Measurements from ENCODE around the gene MIAT.
"Not testable (repeated sequence)": the region's sequence is repeated elsewhere in the genome, so short reads cannot be mapped to it uniquely, and the experiment has no call there.

MIAT gene

DNA sequence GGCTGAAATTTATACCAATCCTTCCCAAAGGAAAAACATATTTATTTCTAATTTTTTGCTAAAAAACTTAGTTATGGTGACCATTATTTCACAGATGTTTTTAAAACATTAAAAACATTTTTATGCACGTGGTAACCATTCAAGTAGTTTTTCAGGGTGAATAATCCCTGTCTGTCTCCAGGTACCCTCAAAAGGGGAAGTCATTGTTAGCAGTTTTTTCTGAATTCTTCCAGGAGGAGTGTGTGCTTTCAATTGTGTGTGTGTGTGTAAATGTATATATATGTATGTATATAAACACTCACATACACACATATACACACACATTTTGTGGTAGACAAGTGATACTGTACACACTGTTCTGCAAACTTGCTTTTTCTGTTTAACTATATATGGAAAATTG lies 43.9 kb downstream of the MIAT start:
- no peaks in the 10 kb centered on the region for H3K27me3 ChIP-seq (ENCODE audit: insufficient read depth, insufficient read length)
- no peak overlapping the region for H3K9ac ChIP-seq (ENCODE audit: insufficient read length, low read depth)
- no peak for DNase-seq (ENCODE audit: low read depth, low spot score)
- peaks cover 11% of the 10 kb centered on the region; the same call in 1 of the 2 replicates for H3K9me3 ChIP-seq (ENCODE audit: insufficient read depth, low read length)
- H3K4me3 ChIP-seq (ENCODE audit: insufficient read length, low read depth): no peak overlapping the region
- TF ChIP-seq ZNF274 (IDR thresholded peaks at IDR 0.05; ENCODE audit: low read depth, low read length) (no peak), YY1 (IDR thresholded peaks at IDR 0.05; ENCODE audit: insufficient read depth, insufficient read length) (no peak), SUZ12 (IDR thresholded peaks at IDR 0.05; ENCODE audit: extremely low read depth, insufficient read depth, insufficient read length) (no peak)
- peaks cover 10% of the 10 kb centered on the region for H3K36me3 ChIP-seq (ENCODE audit: insufficient read depth, insufficient read length, low read length)
- no peaks in the 10 kb centered on the region for H3K4me1 ChIP-seq (ENCODE audit: insufficient read depth, insufficient read length)

- Histone ChIP-seq H3K4me1 (ENCODE audit: insufficient read depth, insufficient read length) (no peaks in the 10 kb centered on the region), H3K27me3 (ENCODE audit: insufficient read depth, insufficient read length) (no peaks in the 10 kb centered on the region), H3K4me3 (ENCODE audit: insufficient read length, low read depth) (no peak overlapping the region), H3K9me3 (ENCODE audit: insufficient read depth, low read length) (peaks cover 24% of the 10 kb centered on the region), H3K36me3 (ENCODE audit: insufficient read depth, insufficient read length, low read length) (peaks cover 10% of the 10 kb centered on the region), H3K9ac (ENCODE audit: insufficient read length, low read depth) (no peak overlapping the region)
- TF ChIP-seq ZNF274 (IDR thresholded peaks at IDR 0.05; ENCODE audit: low read depth, low read length) (no peak), YY1 (IDR thresholded peaks at IDR 0.05; ENCODE audit: insufficient read depth, insufficient read length) (no peak), SUZ12 (IDR thresholded peaks at IDR 0.05; ENCODE audit: extremely low read depth, insufficient read depth, insufficient read length) (no peak)
- DNase-seq (ENCODE audit: low read depth, low spot score): no peak
Measured at GRCh38 chr22:26702906-26703830, 45.8 kb downstream of the MIAT start.

- H3K9ac ChIP-seq (ENCODE audit: insufficient read length, low read depth); DNase-seq (ENCODE audit: low read depth, low spot score): not testable (repeated sequence)
Measured at GRCh38 chr22:26705379-26705778, 48.0 kb downstream of the MIAT start.

GRCh38 chr22:26707090-26707489 lies 49.7 kb downstream of the MIAT start:
- TF ChIP-seq ZNF274 (IDR thresholded peaks at IDR 0.05; ENCODE audit: low read depth, low read length) (no peak), SUZ12 (IDR thresholded peaks at IDR 0.05; ENCODE audit: extremely low read depth, insufficient read depth, insufficient read length) (no peak), YY1 (IDR thresholded peaks at IDR 0.05; ENCODE audit: insufficient read depth, insufficient read length) (no peak)
- Histone ChIP-seq H3K4me3 (ENCODE audit: insufficient read length, low read depth) (no peak overlapping the region), H3K9me3 (ENCODE audit: insufficient read depth, low read length) (peaks cover 13% of the 10 kb centered on the region), H3K4me1 (ENCODE audit: insufficient read depth, insufficient read length) (peaks cover 4% of the 10 kb centered on the region), H3K36me3 (ENCODE audit: insufficient read depth, insufficient read length, low read length) (no peaks in the 10 kb centered on the region), H3K27me3 (ENCODE audit: insufficient read depth, insufficient read length) (no peaks in the 10 kb centered on the region), H3K9ac (ENCODE audit: insufficient read length, low read depth) (no peak overlapping the region)
- no peak for DNase-seq (ENCODE audit: low read depth, low spot score)

More at GRCh38 chr22:26705379-26705778, 48.0 kb downstream of the MIAT start:
- H3K36me3 ChIP-seq (ENCODE audit: insufficient read depth, insufficient read length, low read length); H3K4me3 ChIP-seq (ENCODE audit: insufficient read length, low read depth); H3K27me3 ChIP-seq (ENCODE audit: insufficient read depth, insufficient read length); H3K4me1 ChIP-seq (ENCODE audit: insufficient read depth, insufficient read length): not testable (repeated sequence)
- peaks cover 15% of the 10 kb centered on the region for H3K9me3 ChIP-seq (ENCODE audit: insufficient read depth, low read length)

GRCh38 chr22:26707581-26707980 lies 50.2 kb downstream of the MIAT start:
- Histone ChIP-seq H3K9ac (ENCODE audit: insufficient read length, low read depth) (no peak overlapping the region), H3K4me3 (ENCODE audit: insufficient read length, low read depth) (no peak overlapping the region), H3K4me1 (ENCODE audit: insufficient read depth, insufficient read length) (peaks cover 4% of the 10 kb centered on the region), H3K27me3 (ENCODE audit: insufficient read depth, insufficient read length) (no peaks in the 10 kb centered on the region), H3K9me3 (ENCODE audit: insufficient read depth, low read length) (peaks cover 13% of the 10 kb centered on the region), H3K36me3 (ENCODE audit: insufficient read depth, insufficient read length, low read length) (no peaks in the 10 kb centered on the region)
- DNase-seq (ENCODE audit: low read depth, low spot score): no peak
- TF ChIP-seq YY1 (IDR thresholded peaks at IDR 0.05; ENCODE audit: insufficient read depth, insufficient read length): no peak
- TF ChIP-seq ZNF274 (IDR thresholded peaks at IDR 0.05; ENCODE audit: low read depth, low read length): no peak
- TF ChIP-seq SUZ12 (IDR thresholded peaks at IDR 0.05; ENCODE audit: extremely low read depth, insufficient read depth, insufficient read length): no peak

- Histone ChIP-seq H3K4me3 (ENCODE audit: insufficient read length, low read depth) (no peak overlapping the region), H3K4me1 (ENCODE audit: insufficient read depth, insufficient read length) (peaks cover 4% of the 10 kb centered on the region), H3K9me3 (ENCODE audit: insufficient read depth, low read length) (peaks cover 13% of the 10 kb centered on the region), H3K27me3 (ENCODE audit: insufficient read depth, insufficient read length) (no peaks in the 10 kb centered on the region), H3K9ac (ENCODE audit: insufficient read length, low read depth) (no peak overlapping the region), H3K36me3 (ENCODE audit: insufficient read depth, insufficient read length, low read length) (no peaks in the 10 kb centered on the region)
- TF ChIP-seq SUZ12 (IDR thresholded peaks at IDR 0.05; ENCODE audit: extremely low read depth, insufficient read depth, insufficient read length) (no peak), YY1 (IDR thresholded peaks at IDR 0.05; ENCODE audit: insufficient read depth, insufficient read length) (no peak), ZNF274 (IDR thresholded peaks at IDR 0.05; ENCODE audit: low read depth, low read length) (no peak)
- no peak for DNase-seq (ENCODE audit: low read depth, low spot score)
Measured at GRCh38 chr22:26708256-26709009, 51.0 kb downstream of the MIAT start.
